Gastrocnemius medialis (tissue), 4 donors: ENCODE measurements around the gene SREBF2.

ENCODE experiments used
- CTCF ChIP-seq, 5 experiments: fragments of 450-650 bp in 3 of 5; fragments of 200-600 bp in 2 of 5; sonication (generic) in 2 of 5; IDR thresholded peaks in 4 of 5; conservative IDR thresholded peaks in 1 of 5; 1 replicate in 4 of 5; 2 replicates in 1 of 5; pipeline ENCODE4 v1.5.1; 2016 to 2019; ENCODE audit warnings: antibody characterized with exemption in 5 of 5, mild to moderate bottlenecking in 3 of 5, moderate library complexity in 3 of 5
- POLR2A ChIP-seq, 2 donors: fragments of 450-650 bp; IDR thresholded peaks; one replicate each; pipeline ENCODE4 v1.6.1; 2017; ENCODE audit warnings: antibody characterized with exemption in 2 of 2, mild to moderate bottlenecking in 2 of 2, moderate library complexity in 2 of 2

DNA sequence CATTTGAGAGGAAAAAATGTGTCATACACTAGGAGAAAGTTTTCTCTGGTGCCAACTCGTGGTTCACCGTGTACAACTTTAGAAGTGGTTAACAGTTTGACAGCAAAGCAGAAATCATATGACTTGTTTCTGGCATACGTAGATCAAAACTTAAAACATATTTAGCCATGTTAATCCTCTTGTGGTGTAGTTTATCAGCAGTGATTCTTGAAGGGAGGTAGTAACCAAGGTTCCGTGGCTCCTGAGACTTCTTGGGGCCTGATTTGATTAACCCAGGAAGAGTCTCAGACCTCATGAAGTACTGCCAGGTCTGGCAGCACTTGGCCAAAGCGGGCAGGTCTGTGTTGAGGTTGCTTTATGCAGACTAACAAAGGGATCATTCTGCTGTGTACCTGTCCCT, 40.5 kb downstream of the SREBF2 start:
- no peak for TF ChIP-seq CTCF (IDR thresholded peaks at IDR 0.05 in 4 of 5, conservative IDR thresholded peaks at IDR 0.05 in 1 of 5)
- TF ChIP-seq POLR2A (IDR thresholded peaks at IDR 0.05), result no peak
